Heart right ventricle (tissue), 16 donors: ENCODE data around the gene ZNF503. TPM values are rescaled to one million over a fixed set of nuclear protein-coding genes. Genes with fewer than 3 reads are reported as not detected.

Experiments used
- ATAC-seq, 8 donors: fragments of 200-7000 bp; cut with Tn5 transposase; one replicate each; pipeline ENCODE4 v1.9.1; 2020; ENCODE audit warnings: mild to moderate bottlenecking in 8 of 8, moderate library complexity in 8 of 8, moderate number of reproducible peaks in 1 of 8
- DNase-seq, 2 donors: peaks; one replicate each; pipeline ENCODE4 v3.0.0-alpha.2; 2020
- H3K27ac ChIP-seq, 10 donors: fragments of 200-600 bp; sonication (generic) in 2 of 10; one replicate each; pipeline versions ENCODE4 v1.5.0 to v1.8.0; 2020 to 2022; ENCODE audit warnings: mild to moderate bottlenecking in 3 of 10
- H3K27me3 ChIP-seq, 7 donors: fragments of 200-600 bp; one replicate each; pipeline ENCODE4 v1.8.0; 2021 to 2022; ENCODE audit warnings: mild to moderate bottlenecking in 2 of 7
- H3K36me3 ChIP-seq, 9 donors: fragments of 200-600 bp; sonication (generic) in 1 of 9; one replicate each; pipeline versions ENCODE4 v1.5.0 to v1.8.0; 2020 to 2022; ENCODE audit warnings: mild to moderate bottlenecking in 2 of 9
- H3K4me1 ChIP-seq, 9 donors: fragments of 200-600 bp; sonication (generic) in 1 of 9; one replicate each; pipeline versions ENCODE4 v1.5.0 to v1.8.0; 2020 to 2022; ENCODE audit warnings: mild to moderate bottlenecking in 4 of 9
- H3K4me3 ChIP-seq, 10 donors: fragments of 200-600 bp; sonication (generic) in 2 of 10; one replicate each; pipeline versions ENCODE4 v1.5.0 to v1.8.0; 2020 to 2022; ENCODE audit warnings: mild to moderate bottlenecking in 7 of 10, moderate library complexity in 2 of 10
- H3K9me3 ChIP-seq, 11 donors: fragments of 200-600 bp in 10 of 11; sonication (generic) in 2 of 11; one replicate each; pipeline versions ENCODE4 v1.5.0 to v1.8.0; 2013 to 2022; ENCODE audit warnings: mild to moderate bottlenecking in 2 of 11, control low read depth in 1 of 11, moderate library complexity in 1 of 11
- CTCF ChIP-seq, 9 donors: fragments of 200-600 bp; sonication (generic) in 2 of 9; IDR thresholded peaks; one replicate each; pipeline versions ENCODE4 v1.5.0 to v1.8.0; 2021 to 2022; ENCODE audit warnings: antibody characterized with exemption in 9 of 9, mild to moderate bottlenecking in 5 of 9, moderate library complexity in 1 of 9
- WGBS, 2 donors: extraction: QIAGEN DNeasy Blood & Tissue Kit; methylation state at CpG; one replicate each; pipeline ENCODE4 v1.1.7; 2013; ENCODE audit warnings: inconsistent platforms in 1 of 2; 5-methylcytosine and 5-hydroxymethylcytosine counted together
- intact Hi-C, 10 donors: fragments of 100-400 bp; cut with DNase I; formaldehyde crosslinking; loops; one replicate each; pipeline versions ENCODE4 v1.11.1 to v1.14.2; 2022
- polyA plus RNA-seq, 2 donors: library from polyadenylated mRNA; stranded (reverse); fragments of 200-250 nt; gene quantifications; one replicate each; pipeline ENCODE4 v1.2.3, GENCODE V29; 2013
- total RNA-seq, 10 donors: library from RNA; stranded (reverse); fragmentation: NEBNext Ultra II Directional in 3 of 10; extraction: Animal tissue kit (Norgen Biotek cat#: 25700) in 3 of 10; gene quantifications; one replicate each; pipeline versions ENCODE4 v1.2.1 to v1.2.4, GENCODE V29; 2021 to 2023
- donor health status: Arrhythmogenic right ventricular cardiomyopathy.
- donor health status: ischemic (EF 13 %, LVEDD 7.1; RV severe dilation, severe dysfunction).
- donor health status: healthy with polysubstance abuse.
- donor health status: DM: no; HTN: yes; CAD: no.
- donor health status: DM: no; HTN: no; CAD: no.
- donor health status: ischemic (EF 25% LVEDD 6.9; RV normal size, moderate dysfunction).
- donor health status: ischemic (EF 25% LVEDD 5.7; RV mildly dilated, moderate dysfunction).
- donor health status: healthy.
- donor health status: DM: yes; HTN: yes; CAD: no.
- donor health status: Ischemic cardiomyopathy.
- donor health status: ischemic (EF 35%, LVEDD 5.7; RV mildly dilated, moderate dysfunction).
- donor health status: nonischemic (EF 11% LVEDD 7.7; RV severe dilation, severe dysfunction).
- donor health status: DM: yes; HTN: yes; CAD: no.
- donor health status: PGD.
- donor health status: ischemic (EF 29% LVEDD 5.4; RV normal size, mild dysfunction).
- donor health status: nonischemic (EF 23%, LVEDD 6.1; RV moderate dilation, normal function).

The ZNF503 gene
- total and polyA plus RNA-seq, 12 donors: 2.5 to 9.7 (median 4.5) TPM

GRCh38 chr10:75390178-75390577, 11.4 kb downstream of the ZNF503 start:
- no peaks in the 10 kb centered on the region for H3K36me3 ChIP-seq
- ATAC-seq (no peak), DNase-seq (no peak)
- H3K9me3 ChIP-seq: peaks cover 0 to 20% (median 2%) of the 10 kb centered on the region in 11 donors
- peaks cover 0 to 5% (median 0%) of the 10 kb centered on the region in 9 donors for H3K4me1 ChIP-seq
- H3K27ac ChIP-seq: no peak overlapping the region
- intact Hi-C loops: loop anchor here in 6 of 10 donors (10.0 kb wide), 7 partner anchors 95 to 1595 kb away; no protein-coding TSS in a partner anchor
- no peak for TF ChIP-seq CTCF (IDR thresholded peaks at IDR 0.05)
- peaks cover 0 to 13% (median 0%) of the 10 kb centered on the region in 7 donors for H3K27me3 ChIP-seq
- H3K4me3 ChIP-seq: no peak overlapping the region

- ATAC-seq (no peak), DNase-seq (no peak)
- no peaks in the 10 kb centered on the region for H3K36me3 ChIP-seq
- 97 to 98% methylated on average over 3 of the region's 3 CpGs for WGBS, 2 donors
- no peak overlapping the region for H3K27ac ChIP-seq
- peaks cover 0 to 20% (median 2%) of the 10 kb centered on the region in 11 donors for H3K9me3 ChIP-seq
- no peak overlapping the region for H3K4me3 ChIP-seq
- H3K4me1 ChIP-seq: no peaks in the 10 kb centered on the region
- intact Hi-C loops: no loop called here
- no peak for TF ChIP-seq CTCF (IDR thresholded peaks at IDR 0.05)
- peaks cover 0 to 4% (median 0%) of the 10 kb centered on the region in 7 donors for H3K27me3 ChIP-seq
These were observed 13.5 kb downstream of the ZNF503 start for GRCh38 chr10:75388082-75388481.

GRCh38 chr10:75386128-75386527, 15.4 kb downstream of the ZNF503 start:
- Histone ChIP-seq H3K4me3 (no peak overlapping the region), H3K4me1 (no peaks in the 10 kb centered on the region), H3K9me3 (peaks cover 0 to 20% (median 2%) of the 10 kb centered on the region in 11 donors), H3K27me3 (peaks cover 0 to 4% (median 0%) of the 10 kb centered on the region in 7 donors), H3K36me3 (no peaks in the 10 kb centered on the region), H3K27ac (no peak overlapping the region)
- no peak for DNase-seq
- no peak for TF ChIP-seq CTCF (IDR thresholded peaks at IDR 0.05)
- intact Hi-C loops: no loop called here
- 96 to 99% methylated on average over 3 of the region's 3 CpGs for WGBS, 2 donors
- no peak for ATAC-seq

- WGBS, 2 donors: 87 to 91% methylated on average over 6 of the region's 6 CpGs
- Histone ChIP-seq H3K9me3 (no peaks in the 10 kb centered on the region), H3K27ac (no peak overlapping the region), H3K4me3 (no peak overlapping the region), H3K27me3 (peaks cover 0 to 4% (median 0%) of the 10 kb centered on the region in 7 donors), H3K4me1 (peaks cover 0 to 5% (median 0%) of the 10 kb centered on the region in 9 donors), H3K36me3 (no peaks in the 10 kb centered on the region)
- intact Hi-C loops: no loop called here
- DNase-seq: no peak
- TF ChIP-seq CTCF (IDR thresholded peaks at IDR 0.05): no peak
- no peak for ATAC-seq
These were observed 21.7 kb downstream of the ZNF503 start for GRCh38 chr10:75379817-75380216.
